Esophagus squamous epithelium (tissue), 5 donors: ENCODE results near the gene PYGL. TPM values are rescaled to one million over a fixed set of nuclear protein-coding genes. Genes with fewer than 3 reads are reported as not detected.
"Not testable (repeated sequence)": the region's sequence is repeated elsewhere in the genome, so short reads cannot be mapped to it uniquely, and the experiment has no call there.

Experiments
- DNase-seq: peaks from one replicate; lab custom pipeline; 2025; lab: John Stamatoyannopoulos, UW
- H3K27ac ChIP-seq, 4 donors: fragments of 200-600 bp; sonication (generic); one replicate each; pipeline ENCODE4 v1.5.1; 2016 to 2019; ENCODE audit warnings: mild to moderate bottlenecking in 1 of 4
- H3K27me3 ChIP-seq, 4 donors: fragments of 200-600 bp; sonication (generic); 1 replicate in 3 of 4; 2 replicates in 1 of 4; pipeline versions ENCODE4 v1.5.1 to v1.6.0; 2017 to 2021; ENCODE audit warnings: antibody characterized with exemption in 1 of 4
- H3K36me3 ChIP-seq, 3 donors: fragments of 200-600 bp; sonication (generic); one replicate each; pipeline ENCODE4 v1.5.1; 2016 to 2019
- H3K4me1 ChIP-seq, 3 donors: fragments of 200-600 bp; sonication (generic); one replicate each; pipeline ENCODE4 v1.5.1; 2017 to 2019
- H3K4me3 ChIP-seq, 4 donors: fragments of 200-600 bp; sonication (generic); 1 replicate in 3 of 4; 2 replicates in 1 of 4; pipeline ENCODE4 v1.5.1; 2016 to 2019; ENCODE audit warnings: mild to moderate bottlenecking in 2 of 4, moderate library complexity in 1 of 4
- H3K9me3 ChIP-seq, 3 donors: fragments of 200-600 bp; sonication (generic); one replicate each; pipeline ENCODE4 v1.5.1; 2016 to 2019
- CTCF ChIP-seq, 6 experiments: fragments of 450-650 bp in 4 of 6; fragments of 200-600 bp in 2 of 6; sonication (generic) in 2 of 6; IDR thresholded peaks; one replicate each; pipeline ENCODE4 v1.5.1; 2016 to 2019; ENCODE audit warnings: antibody characterized with exemption in 6 of 6, mild to moderate bottlenecking in 4 of 6, moderate library complexity in 4 of 6
- POLR2A ChIP-seq, 4 donors: fragments of 450-650 bp; IDR thresholded peaks; one replicate each; pipeline ENCODE4 v1.6.1; 2017; ENCODE audit warnings: antibody characterized with exemption in 4 of 4, mild to moderate bottlenecking in 4 of 4, moderate library complexity in 3 of 4
- WGBS, 2 donors: methylation state at CpG; one replicate each; pipeline ENCODE4 v1.1.5; 2018; 5-methylcytosine and 5-hydroxymethylcytosine counted together
- intact Hi-C: fragments of 100-400 bp; cut with DNase I; formaldehyde crosslinking; loops from one replicate; pipeline ENCODE4 v1.15.0; 2022
- total RNA-seq, 4 donors: library from RNA; depleted of rRNA; stranded (reverse); fragments of >200 nt; gene quantifications; one replicate each; pipeline ENCODE4 v1.1.0, GENCODE V29; 2016
- donor health status: DM: yes; HTN: yes; CAD: no.

The PYGL gene
- total RNA-seq, 4 donors from 2014 or later: 69.7 to 158 (median 91.0) TPM

DNA sequence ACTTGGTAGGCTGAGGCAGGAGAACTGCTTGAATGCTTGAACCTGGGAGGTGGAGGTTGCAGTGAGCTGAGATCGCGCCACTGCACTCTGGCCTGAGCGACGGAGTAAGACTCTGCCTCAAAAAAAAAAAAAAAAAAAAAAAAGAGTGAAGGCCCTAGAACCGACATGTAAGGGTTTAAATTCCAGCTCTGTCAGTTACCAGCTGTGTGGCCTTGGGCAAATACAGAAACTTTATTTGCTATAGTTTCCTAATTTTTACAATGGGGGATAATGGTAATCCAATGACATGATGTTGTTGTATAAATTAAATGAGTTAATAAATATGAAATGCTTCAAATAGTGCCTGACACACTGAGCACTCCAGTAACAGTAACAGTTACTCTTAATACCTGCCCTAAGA is 19.6 kb upstream of the PYGL start:
- intact Hi-C loops: no loop called here
- Histone ChIP-seq H3K27me3 (no peaks in the 10 kb centered on the region), H3K4me3 (no peak overlapping the region), H3K4me1 (peaks cover 14 to 38% (median 27%) of the 10 kb centered on the region in 3 donors), H3K27ac (no peak overlapping the region), H3K9me3 (no peaks in the 10 kb centered on the region), H3K36me3 (no peaks in the 10 kb centered on the region)
- 81 to 87% methylated on average over 5 of the region's 5 CpGs for WGBS, 2 donors
- no peak for DNase-seq
- no peak for TF ChIP-seq CTCF (IDR thresholded peaks at IDR 0.05)
- no peak for TF ChIP-seq POLR2A (IDR thresholded peaks at IDR 0.05)

DNA sequence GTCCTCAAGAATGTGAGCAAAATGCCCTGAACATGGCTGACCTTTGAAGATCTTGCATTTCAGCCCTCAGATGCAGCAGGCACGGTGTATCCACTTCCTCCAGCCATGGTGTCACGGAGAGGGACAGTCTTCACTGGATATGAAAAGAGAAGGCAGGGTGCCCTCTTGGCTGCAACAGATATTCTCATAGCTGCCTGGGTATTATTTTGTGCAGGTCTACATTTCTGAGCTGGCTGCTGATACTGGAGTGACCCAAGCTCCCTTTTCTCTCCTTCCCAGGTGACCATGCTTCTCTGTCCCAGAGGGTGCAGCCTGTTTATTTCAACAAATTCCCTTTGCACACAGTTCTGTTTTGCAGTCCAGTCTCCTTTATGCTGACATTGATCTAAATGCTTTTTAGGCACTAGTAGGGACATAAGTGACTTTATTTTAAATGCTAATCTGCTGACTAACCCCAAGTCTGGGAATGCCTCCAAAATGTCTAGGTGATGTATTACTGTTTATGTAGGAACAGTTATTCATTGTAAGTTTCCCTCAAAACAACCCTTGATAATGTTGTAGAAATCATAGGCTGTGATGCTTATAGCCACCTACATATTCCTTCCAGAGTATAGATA is 17.4 kb upstream of the PYGL start:
- Histone ChIP-seq H3K27me3 (no peaks in the 10 kb centered on the region), H3K4me1 (peaks cover 14 to 44% (median 27%) of the 10 kb centered on the region in 3 donors), H3K27ac (peak overlapping the region in 3 of 4 donors; percentile 0 to 61 (median 32)), H3K4me3 (no peak overlapping the region), H3K9me3 (no peaks in the 10 kb centered on the region), H3K36me3 (no peaks in the 10 kb centered on the region)
- TF ChIP-seq CTCF (IDR thresholded peaks at IDR 0.05) (no peak), POLR2A (IDR thresholded peaks at IDR 0.05) (no peak)
- 8 to 12% methylated on average over 2 of the region's 2 CpGs for WGBS, 2 donors
- no peak for DNase-seq
- intact Hi-C loops: no loop called here

DNA sequence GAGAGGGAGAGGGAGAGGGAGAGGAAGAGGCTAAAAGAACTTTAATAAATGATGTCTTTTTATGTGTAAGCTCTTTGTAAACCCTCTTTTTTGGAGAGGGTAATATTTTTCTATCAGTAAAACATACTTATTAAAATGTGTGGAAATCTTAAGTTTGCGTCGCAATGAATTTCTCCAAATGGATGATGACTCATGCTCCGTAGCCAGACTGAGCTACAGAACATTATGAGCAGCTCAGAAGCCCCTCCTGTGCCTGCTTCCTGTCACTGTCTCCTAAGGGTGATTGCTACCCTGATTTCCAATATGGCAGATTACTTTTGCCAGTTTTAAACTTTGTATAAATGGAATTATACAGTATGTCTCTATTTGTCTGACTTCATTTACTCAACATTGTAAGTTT is 13.0 kb upstream of the PYGL start:
- Histone ChIP-seq H3K9me3 (no peaks in the 10 kb centered on the region), H3K4me3 (peak overlapping the region in 1 of 4 donors; percentile 34), H3K36me3 (no peaks in the 10 kb centered on the region), H3K27me3 (no peaks in the 10 kb centered on the region), H3K27ac (peak overlapping the region in 2 of 4 donors; percentile 14 to 86), H3K4me1 (peaks cover 17 to 50% (median 30%) of the 10 kb centered on the region in 3 donors)
- TF ChIP-seq POLR2A (IDR thresholded peaks at IDR 0.05) (no peak), CTCF (IDR thresholded peaks at IDR 0.05) (no peak)
- intact Hi-C loops: no loop called here
- 26 to 53% methylated on average over 3 of the region's 3 CpGs for WGBS, 2 donors
- no peak for DNase-seq

- H3K4me3 ChIP-seq, H3K27me3 ChIP-seq, H3K36me3 ChIP-seq, intact Hi-C loops, H3K9me3 ChIP-seq, DNase-seq: not testable (repeated sequence)
- 83% methylated on average over 1 of the region's 32 CpGs; no CpG with 5 or more reads in 1 of the 2 donors for WGBS, 2 donors
- Histone ChIP-seq H3K4me1 (peaks cover 8 to 41% (median 23%) of the 10 kb centered on the region in 3 donors), H3K27ac (peak overlapping the region; percentile 9 to 86 (median 77))
Observed at GRCh38 chr14:50956421-50956820, 12.1 kb upstream of the PYGL start.

DNA sequence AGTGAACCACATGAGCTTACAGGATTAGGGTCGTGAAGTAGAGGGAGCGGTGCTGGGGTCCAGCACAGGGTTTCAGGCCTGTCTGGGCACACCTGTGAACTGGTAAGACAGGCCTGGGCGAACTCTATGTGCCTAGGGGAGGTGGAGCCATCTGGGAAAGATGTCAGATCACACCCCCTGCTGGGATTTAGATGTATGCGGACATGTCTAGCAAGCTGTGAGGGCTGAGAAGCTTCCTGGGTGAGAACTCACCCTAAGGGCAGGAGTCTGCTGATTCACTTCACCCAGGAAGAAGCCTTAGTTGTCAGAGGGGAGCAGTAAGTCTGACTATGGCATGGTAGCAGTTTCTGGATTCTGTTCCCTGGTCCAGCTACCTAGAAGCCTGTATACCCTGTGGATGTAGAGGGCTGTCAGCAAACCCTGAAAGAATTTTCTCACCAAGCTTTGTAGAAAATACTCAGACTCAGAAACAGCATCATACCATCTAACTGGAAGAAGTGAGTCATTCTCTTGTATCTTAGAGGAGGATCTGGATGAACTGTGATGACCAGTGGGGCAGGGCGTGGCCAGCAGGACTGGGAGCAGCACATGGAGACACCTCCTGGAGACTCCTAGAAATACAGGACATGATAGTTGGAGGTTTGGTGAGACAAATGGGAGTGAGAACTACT is 11.2 kb upstream of the PYGL start:
- H3K27me3 ChIP-seq: no peaks in the 10 kb centered on the region
- peak overlapping the region; percentile 63 to 86 (median 77) for H3K27ac ChIP-seq
- WGBS, 2 donors: 34 to 65% methylated on average over 5 of the region's 5 CpGs
- H3K36me3 ChIP-seq: no peaks in the 10 kb centered on the region
- no peak overlapping the region for H3K4me3 ChIP-seq
- peaks cover 0 to 32% (median 16%) of the 10 kb centered on the region in 3 donors for H3K4me1 ChIP-seq
- peak in 5 of 6 experiments; percentile 19 to 59 (median 40) for TF ChIP-seq CTCF (IDR thresholded peaks at IDR 0.05)
- TF ChIP-seq POLR2A (IDR thresholded peaks at IDR 0.05): no peak
- intact Hi-C loops: no loop called here
- no peak for DNase-seq
- no peaks in the 10 kb centered on the region for H3K9me3 ChIP-seq
